RPMI8226 (cell line): ENCODE measurements around the gene BCAR3.

ENCODE experiments used
- DNase-seq: peaks from one replicate; pipeline ENCODE4 v3.0.0-alpha.2; 2015

BCAR3 gene

DNA sequence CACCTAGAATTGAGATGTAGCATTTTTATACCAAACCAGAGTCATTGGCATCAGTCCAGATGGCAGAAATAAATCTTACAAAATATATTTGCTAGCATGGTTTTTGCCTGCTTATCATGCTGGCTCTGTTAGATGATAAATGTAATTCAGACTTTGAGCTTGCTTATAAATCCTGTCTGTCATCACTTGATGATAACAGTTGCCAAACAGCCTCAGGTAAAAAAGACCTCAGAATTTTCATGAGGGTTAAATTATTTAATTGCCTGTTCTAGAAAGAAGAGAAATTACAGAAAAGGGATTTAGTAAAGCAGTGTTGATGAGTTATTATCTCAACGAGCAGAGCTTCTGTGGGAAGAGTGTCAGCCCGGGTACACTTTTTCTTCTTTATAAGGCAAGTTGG is 150.4 kb downstream of the BCAR3 start:
- no peak for DNase-seq

DNA sequence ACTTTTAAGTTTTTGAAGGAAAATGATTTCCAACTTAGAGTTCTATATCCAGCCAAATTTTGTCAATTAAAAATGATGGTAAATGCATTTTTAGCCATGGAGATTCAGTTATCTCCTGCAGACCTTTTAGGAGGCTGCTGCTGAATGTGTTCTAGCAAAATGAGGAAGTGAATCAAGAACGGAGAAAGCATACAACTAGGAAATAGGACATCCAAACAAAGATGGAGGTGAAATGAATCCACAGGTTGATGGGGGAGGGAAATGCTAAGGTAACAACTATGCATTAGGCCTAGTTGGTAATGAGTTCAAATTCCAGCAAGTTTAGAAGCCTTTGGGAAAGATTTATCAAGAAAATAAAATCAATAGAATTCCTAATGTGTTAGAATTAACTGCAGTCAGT is 153.2 kb downstream of the BCAR3 start:
- peak; percentile 29 for DNase-seq

DNA sequence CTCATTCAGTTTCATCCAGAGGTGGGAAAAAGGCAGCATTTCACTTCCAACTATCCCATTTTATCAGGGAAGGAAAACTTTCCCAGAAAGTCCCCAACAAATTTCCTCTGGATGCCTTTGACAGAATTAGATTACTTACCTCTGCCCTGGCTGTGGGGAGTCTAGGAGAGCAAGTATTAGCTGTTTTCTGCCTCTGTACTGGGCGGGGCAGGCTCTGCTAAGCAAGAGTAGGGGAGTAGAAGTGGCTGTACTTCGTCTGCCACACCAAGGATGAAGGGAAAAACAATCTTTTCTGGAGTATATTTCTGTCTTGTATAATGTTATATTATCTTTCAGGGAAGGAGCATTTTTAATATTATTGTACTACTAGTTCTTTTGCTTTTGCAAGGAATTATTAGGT is 155.2 kb downstream of the BCAR3 start:
- DNase-seq: no peak

DNA sequence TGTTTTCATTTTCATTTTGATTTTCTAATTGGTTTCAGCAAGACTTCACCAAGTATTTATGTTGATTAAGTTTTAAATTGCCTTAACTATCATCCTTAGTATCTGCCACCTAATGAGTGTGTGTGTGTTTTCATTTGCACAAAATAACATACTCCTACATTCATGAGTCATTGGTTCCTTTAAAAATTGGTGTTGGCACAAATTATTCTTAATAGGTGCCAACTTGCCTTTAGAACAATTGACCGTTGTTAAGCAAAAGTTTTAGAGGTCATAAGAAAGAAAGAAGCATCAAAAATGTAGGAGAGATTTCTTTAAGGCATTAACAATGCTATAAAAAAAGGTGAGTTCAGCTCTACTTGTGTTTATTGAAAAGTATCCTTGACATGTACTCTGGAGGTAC is 156.2 kb downstream of the BCAR3 start:
- DNase-seq: no peak

DNA sequence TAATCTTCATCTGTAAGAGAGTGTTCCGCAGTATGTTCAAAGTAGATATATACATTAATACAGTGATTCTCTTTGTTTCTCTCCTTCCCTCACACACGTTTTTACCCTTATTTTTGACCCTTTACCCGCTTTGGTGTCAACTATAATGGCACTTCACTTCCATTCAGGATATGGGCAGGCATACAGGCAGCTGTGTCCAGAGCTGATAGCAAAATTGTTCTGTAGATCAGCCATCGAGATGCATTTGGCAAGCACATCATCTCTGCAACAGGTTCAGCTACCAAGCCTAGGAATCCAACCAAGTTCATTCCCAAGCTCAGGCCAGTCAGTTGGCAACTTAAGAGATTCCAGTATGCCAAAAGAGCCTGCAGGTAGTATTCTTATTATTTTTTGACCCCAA is 158.9 kb downstream of the BCAR3 start:
- DNase-seq: no peak

DNA sequence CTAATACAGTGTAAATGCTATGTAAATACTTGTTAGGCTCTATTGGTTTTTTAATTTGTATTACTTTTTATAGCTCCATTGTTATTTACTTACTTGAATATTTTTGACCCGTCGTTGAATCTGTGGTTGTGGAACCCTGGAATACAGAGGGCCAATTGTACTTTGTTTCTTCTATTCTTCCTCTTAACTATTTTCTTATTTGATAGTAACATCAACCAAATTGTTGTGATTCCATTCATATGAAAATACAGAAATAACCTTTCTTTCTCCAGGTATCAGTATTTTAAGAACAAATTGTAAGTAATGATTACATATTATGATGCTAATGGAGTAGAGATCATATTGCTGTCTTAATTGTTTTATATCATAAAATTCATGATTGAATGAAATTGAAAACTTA is 160.0 kb downstream of the BCAR3 start:
- no peak for DNase-seq

DNA sequence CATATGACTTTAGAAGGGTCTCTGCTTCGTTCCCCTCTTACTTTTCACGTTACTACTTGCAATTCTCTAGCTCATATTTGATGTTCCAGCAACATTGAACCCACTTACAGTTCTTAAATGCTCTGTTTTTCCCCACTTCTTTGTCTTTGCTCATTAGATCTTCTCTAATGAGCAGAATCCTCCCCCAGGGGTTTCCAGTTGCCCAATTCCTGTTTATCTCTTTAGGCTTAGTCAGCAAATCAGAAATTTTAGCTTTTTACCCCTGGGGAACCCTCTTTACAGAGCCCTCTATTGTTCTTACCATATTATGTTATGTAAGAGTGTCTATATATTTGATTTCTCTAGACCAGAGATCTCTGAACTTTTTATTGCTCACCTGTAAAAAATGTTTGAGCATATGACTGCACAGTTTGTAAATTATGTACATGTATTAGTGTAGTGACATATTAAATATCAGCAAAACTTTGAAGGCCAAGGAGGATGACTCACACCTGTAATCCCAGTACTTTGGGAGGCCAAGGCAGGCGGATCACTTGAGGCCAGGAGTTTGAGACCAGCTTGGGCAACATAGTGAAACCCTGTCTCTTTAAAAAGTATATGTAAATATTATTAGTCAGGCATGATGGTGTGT is 162.3 kb downstream of the BCAR3 start:
- DNase-seq: no peak

DNA sequence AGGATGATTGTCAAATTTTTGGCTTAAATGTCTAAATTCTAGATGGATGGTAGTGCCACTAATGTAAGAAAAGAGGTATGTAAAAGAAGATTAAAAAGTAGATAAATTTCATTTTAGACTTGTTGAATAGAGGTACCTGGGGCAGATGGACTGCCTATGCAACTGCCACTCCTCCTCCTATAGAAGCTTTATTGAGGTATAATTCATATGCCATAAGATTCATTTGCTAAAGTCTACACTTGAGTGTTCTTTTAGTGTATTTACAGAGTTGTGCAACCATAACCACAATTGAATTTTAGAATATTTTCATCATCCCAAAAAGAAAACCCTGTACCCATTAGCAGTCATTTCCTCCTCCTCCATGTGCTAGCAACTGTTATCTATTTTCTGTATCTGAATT is 163.1 kb downstream of the BCAR3 start:
- DNase-seq: no peak

DNA sequence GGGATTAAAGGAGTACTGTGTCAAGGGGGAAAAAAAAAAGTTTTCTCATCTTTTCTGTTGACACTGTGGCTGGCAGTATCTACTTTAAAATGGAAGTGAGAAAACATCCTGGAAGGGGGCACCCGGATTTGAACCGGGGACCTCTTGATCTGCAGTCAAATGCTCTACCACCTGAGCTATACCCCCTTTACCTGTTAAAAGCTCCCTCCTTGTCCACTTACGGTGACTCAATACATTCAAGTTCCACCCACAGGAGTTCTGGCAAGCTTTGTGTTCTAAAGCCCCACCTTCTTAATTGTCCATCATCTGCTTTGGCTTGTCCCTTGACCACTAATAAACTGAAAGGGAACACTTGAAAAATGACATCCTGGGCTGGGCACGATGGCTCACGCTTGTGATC is 165.5 kb downstream of the BCAR3 start:
- DNase-seq: no peak
